ENCODE data around the gene PLK5.
"Not testable (repeated sequence)": the region's sequence is repeated elsewhere in the genome, so short reads cannot be mapped to it uniquely, and the experiment has no call there.

The PLK5 gene

GRCh38 chr19:1523412-1524286 lies at the start of gene PLK5:
Gene PLK5 (plus strand): TSS chr19:1524077. CDS start chr19:1526997, 2,920 bp downstream.
- no peak for DNase-seq (ENCODE audit: low read depth in 1 of 2, low spot score in 1 of 2)

GRCh38 chr19:1474765-1475351 lies 49.0 kb upstream of the PLK5 start:
- no peak for DNase-seq (ENCODE audit: low read depth in 1 of 2, low spot score in 1 of 2)

GRCh38 chr19:1475751-1476437 lies 48.0 kb upstream of the PLK5 start:
- no peak for DNase-seq (ENCODE audit: low read depth in 1 of 2, low spot score in 1 of 2)

- DNase-seq (ENCODE audit: low read depth in 1 of 2, low spot score in 1 of 2), result not testable (repeated sequence)
Measured at GRCh38 chr19:1477056-1477455, 46.8 kb upstream of the PLK5 start.

- peak; percentile 79 to 89 for DNase-seq (ENCODE audit: low read depth in 1 of 2, low spot score in 1 of 2)
Measured at GRCh38 chr19:1478934-1479707, 44.8 kb upstream of the PLK5 start, which contains the start of gene C19orf25. Gene C19orf25 (minus strand): TSS chr19:1479215. CDS start chr19:1478903, 312 bp downstream.

GRCh38 chr19:1481224-1481892 lies 42.5 kb upstream of the PLK5 start:
- no peak for DNase-seq (ENCODE audit: low read depth in 1 of 2, low spot score in 1 of 2)

- DNase-seq (ENCODE audit: low read depth in 1 of 2, low spot score in 1 of 2), result no peak
Measured at GRCh38 chr19:1481893-1482360, 42.0 kb upstream of the PLK5 start.

- no peak for DNase-seq (ENCODE audit: low read depth in 1 of 2, low spot score in 1 of 2)
Measured at GRCh38 chr19:1482361-1483130, 41.3 kb upstream of the PLK5 start.

- DNase-seq (ENCODE audit: low read depth in 1 of 2, low spot score in 1 of 2), result no peak
Measured at GRCh38 chr19:1483131-1483978, 40.5 kb upstream of the PLK5 start.

GRCh38 chr19:1483979-1484428 lies 39.9 kb upstream of the PLK5 start:
- DNase-seq (ENCODE audit: low read depth in 1 of 2, low spot score in 1 of 2), result no peak

- DNase-seq (ENCODE audit: low read depth in 1 of 2, low spot score in 1 of 2), result no peak
Measured at GRCh38 chr19:1486720-1487575, 36.9 kb upstream of the PLK5 start.

- no peak for DNase-seq (ENCODE audit: low read depth in 1 of 2, low spot score in 1 of 2)
Measured at GRCh38 chr19:1487576-1488281, 36.1 kb upstream of the PLK5 start.

- no peak for DNase-seq (ENCODE audit: low read depth in 1 of 2, low spot score in 1 of 2)
Measured at GRCh38 chr19:1488282-1488601, 35.6 kb upstream of the PLK5 start.

- DNase-seq (ENCODE audit: low read depth in 1 of 2, low spot score in 1 of 2), result no peak
Measured at GRCh38 chr19:1489463-1490310, 34.2 kb upstream of the PLK5 start.

GRCh38 chr19:1490311-1491113 lies 33.4 kb upstream of the PLK5 start, which contains the start of gene PCSK4:
Gene PCSK4 (minus strand): TSS chr19:1490350. CDS start chr19:1490346, 4 bp downstream.
- DNase-seq (ENCODE audit: low read depth in 1 of 2, low spot score in 1 of 2), result peak; percentile 95 to 96
